ENCODE results near the gene KIF9. TPM values are rescaled to one million over a fixed set of nuclear protein-coding genes. Genes with fewer than 3 reads are reported as not detected.

KIF9 gene
- total RNA-seq, 1 experiment from 2014 or later: 5.8 TPM

GRCh38 chr3:47296562-47297302, 14.1 kb upstream of the KIF9 start (continued):
- no peak for TF ChIP-seq ZBTB21 (CRISPR knock-in tag; IDR thresholded peaks at IDR 0.05; ENCODE audit: borderline replicate concordance)
- TF ChIP-seq IRF1 (CRISPR knock-in tag; IDR thresholded peaks at IDR 0.05): no peak
- no peak for TF ChIP-seq ZNF425 (CRISPR knock-in tag; conservative IDR thresholded peaks at IDR 0.05)
- TF ChIP-seq USF1 (CRISPR knock-in tag; IDR thresholded peaks at IDR 0.05): no peak
- no peak for TF ChIP-seq JAZF1 (CRISPR knock-in tag; IDR thresholded peaks at IDR 0.05)
- TF ChIP-seq ZNF121 (CRISPR knock-in tag; IDR thresholded peaks at IDR 0.05): no peak

GRCh38 chr3:47295976-47296375, 13.4 kb upstream of the KIF9 start:
- ChIA-PET CTCF (no interaction called here), POLR2A (no interaction called here)
- DNase-seq (ENCODE audit: low spot score): no peak
- no peaks in the 10 kb centered on the region for H3K9me3 Mint-ChIP-seq
- no peak overlapping the region for H3K4me3 Mint-ChIP-seq
- no peak for ATAC-seq
- H3K36me3 Mint-ChIP-seq: no peaks in the 10 kb centered on the region
- H3K27ac Mint-ChIP-seq: peak overlapping the region; percentile 38; the same call in 1 of the 2 replicates
- H3K4me1 Mint-ChIP-seq: peaks cover 10% of the 10 kb centered on the region
- H3K27me3 Mint-ChIP-seq (ENCODE audit: low read depth): no peaks in the 10 kb centered on the region
- no peak for TF ChIP-seq HMGXB4 (CRISPR knock-in tag; IDR thresholded peaks at IDR 0.05)
- no peak for TF ChIP-seq KAT7 (CRISPR knock-in tag; IDR thresholded peaks at IDR 0.05; ENCODE audit: borderline replicate concordance)
- no peak for TF ChIP-seq MYBL2 (CRISPR knock-in tag; IDR thresholded peaks at IDR 0.05)
- TF ChIP-seq E2F4 (CRISPR knock-in tag; IDR thresholded peaks at IDR 0.05; ENCODE audit: borderline replicate concordance, low read depth): no peak
- no peak for TF ChIP-seq ZNF532 (CRISPR knock-in tag; IDR thresholded peaks at IDR 0.05; ENCODE audit: borderline replicate concordance)
- TF ChIP-seq ZNF138 (CRISPR knock-in tag; conservative IDR thresholded peaks at IDR 0.05): no peak
